ENCODE results near the gene DUSP1. TPM values are rescaled to one million over a fixed set of nuclear protein-coding genes. Genes with fewer than 3 reads are reported as not detected.
"Not testable (repeated sequence)": the region's sequence is repeated elsewhere in the genome, so short reads cannot be mapped to it uniquely, and the experiment has no call there.

Gene DUSP1
- total RNA-seq, 1 donor from 2014 or later = 250 TPM

DNA sequence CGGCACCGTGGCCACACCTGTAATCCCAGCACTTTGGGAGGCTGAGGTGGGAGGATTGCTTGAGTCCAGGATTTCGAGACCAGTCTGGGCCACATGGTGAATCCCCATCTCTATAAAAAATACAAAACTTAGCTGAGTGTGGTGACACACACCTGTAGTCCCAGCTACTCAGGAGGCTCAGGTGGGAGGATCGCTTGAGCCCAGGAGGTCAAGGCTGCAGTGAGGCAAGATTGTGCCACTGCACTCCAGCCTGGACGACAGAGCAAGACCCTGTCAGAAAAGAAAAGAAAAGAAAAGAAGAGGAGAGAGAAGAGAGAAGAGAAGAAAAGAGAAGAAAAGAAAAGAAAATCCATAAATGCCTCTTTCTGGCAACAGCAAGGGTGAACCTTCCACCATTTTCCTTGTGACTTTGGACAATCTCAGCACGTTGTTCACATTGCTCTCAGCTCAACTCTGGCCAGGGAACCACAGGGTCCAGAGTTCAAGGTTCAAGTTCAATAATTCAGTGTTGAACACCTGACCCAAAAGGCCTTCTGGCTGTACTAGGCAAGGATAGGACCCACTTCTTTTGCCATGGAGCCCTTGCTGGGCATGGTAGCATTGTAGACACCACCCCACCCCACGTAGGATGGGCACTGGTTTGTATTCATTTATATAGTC is 14.6 kb upstream of the DUSP1 start:
- Mint-ChIP-seq H3K27ac (ENCODE audit: unreplicated experiment) (no peak overlapping the region), H3K4me1 (ENCODE audit: unreplicated experiment) (peaks cover 35% of the 10 kb centered on the region), H3K4me3 (ENCODE audit: unreplicated experiment) (no peak overlapping the region), H3K36me3 (ENCODE audit: unreplicated experiment) (no peaks in the 10 kb centered on the region), H3K9me3 (ENCODE audit: unreplicated experiment) (no peaks in the 10 kb centered on the region), H3K27me3 (ENCODE audit: unreplicated experiment) (no peaks in the 10 kb centered on the region)
- no peak for DNase-seq (ENCODE audit: extremely low spot score, unreplicated experiment)
- TF ChIP-seq, protein P1, sequence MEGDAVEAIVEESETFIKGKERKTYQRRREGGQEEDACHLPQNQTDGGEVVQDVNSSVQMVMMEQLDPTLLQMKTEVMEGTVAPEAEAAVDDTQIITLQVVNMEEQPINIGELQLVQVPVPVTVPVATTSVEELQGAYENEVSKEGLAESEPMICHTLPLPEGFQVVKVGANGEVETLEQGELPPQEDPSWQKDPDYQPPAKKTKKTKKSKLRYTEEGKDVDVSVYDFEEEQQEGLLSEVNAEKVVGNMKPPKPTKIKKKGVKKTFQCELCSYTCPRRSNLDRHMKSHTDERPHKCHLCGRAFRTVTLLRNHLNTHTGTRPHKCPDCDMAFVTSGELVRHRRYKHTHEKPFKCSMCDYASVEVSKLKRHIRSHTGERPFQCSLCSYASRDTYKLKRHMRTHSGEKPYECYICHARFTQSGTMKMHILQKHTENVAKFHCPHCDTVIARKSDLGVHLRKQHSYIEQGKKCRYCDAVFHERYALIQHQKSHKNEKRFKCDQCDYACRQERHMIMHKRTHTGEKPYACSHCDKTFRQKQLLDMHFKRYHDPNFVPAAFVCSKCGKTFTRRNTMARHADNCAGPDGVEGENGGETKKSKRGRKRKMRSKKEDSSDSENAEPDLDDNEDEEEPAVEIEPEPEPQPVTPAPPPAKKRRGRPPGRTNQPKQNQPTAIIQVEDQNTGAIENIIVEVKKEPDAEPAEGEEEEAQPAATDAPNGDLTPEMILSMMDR (IDR thresholded peaks at IDR 0.05) = no peak

DNA sequence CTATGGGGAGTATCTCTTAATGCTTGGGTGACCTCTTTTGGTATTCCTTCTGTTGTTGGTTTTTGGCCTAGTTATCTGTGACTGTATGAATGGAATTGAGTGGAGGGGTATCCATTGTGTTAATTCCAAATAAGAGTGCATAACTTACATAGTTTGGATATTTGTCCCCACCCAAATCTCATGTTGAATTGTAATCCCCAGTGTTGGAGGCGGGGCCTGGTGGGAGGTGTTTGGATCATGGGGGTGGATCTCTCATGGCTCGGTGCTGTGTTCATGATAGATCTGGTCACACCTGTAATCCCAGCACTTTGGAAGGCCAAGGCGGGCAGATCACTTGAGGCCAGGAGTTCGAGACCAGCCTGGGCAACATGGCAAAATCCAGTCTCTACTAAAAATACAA is 13.2 kb upstream of the DUSP1 start:
- peaks cover 23% of the 10 kb centered on the region for H3K4me1 Mint-ChIP-seq (ENCODE audit: unreplicated experiment)
- H3K27ac Mint-ChIP-seq (ENCODE audit: unreplicated experiment); DNase-seq (ENCODE audit: extremely low spot score, unreplicated experiment); H3K27me3 Mint-ChIP-seq (ENCODE audit: unreplicated experiment); H3K36me3 Mint-ChIP-seq (ENCODE audit: unreplicated experiment); H3K9me3 Mint-ChIP-seq (ENCODE audit: unreplicated experiment); H3K4me3 Mint-ChIP-seq (ENCODE audit: unreplicated experiment): not testable (repeated sequence)

DNA sequence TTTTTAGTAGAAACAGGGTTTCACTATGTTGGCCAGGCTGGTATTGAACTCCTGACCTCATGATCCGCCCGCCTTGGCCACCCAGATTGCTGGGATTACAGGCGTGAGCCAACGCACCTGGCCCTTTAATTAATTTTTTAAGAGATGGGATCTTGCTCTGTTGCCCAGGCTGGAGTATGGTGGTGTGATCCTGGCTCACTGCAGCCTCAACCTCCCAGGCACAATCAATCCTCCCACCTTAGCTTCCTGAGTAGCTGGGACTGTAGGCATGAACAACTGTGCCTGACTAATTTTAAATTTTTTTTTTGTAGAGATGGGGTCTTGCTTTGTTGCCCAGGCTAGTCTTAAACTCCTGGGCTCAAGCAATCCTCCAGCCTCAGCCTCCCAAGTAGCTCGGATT is 12.3 kb upstream of the DUSP1 start:
- H3K4me3 Mint-ChIP-seq (ENCODE audit: unreplicated experiment); H3K36me3 Mint-ChIP-seq (ENCODE audit: unreplicated experiment); DNase-seq (ENCODE audit: extremely low spot score, unreplicated experiment); H3K27me3 Mint-ChIP-seq (ENCODE audit: unreplicated experiment); H3K9me3 Mint-ChIP-seq (ENCODE audit: unreplicated experiment); H3K27ac Mint-ChIP-seq (ENCODE audit: unreplicated experiment): not testable (repeated sequence)
- peaks cover 22% of the 10 kb centered on the region for H3K4me1 Mint-ChIP-seq (ENCODE audit: unreplicated experiment)

DNA sequence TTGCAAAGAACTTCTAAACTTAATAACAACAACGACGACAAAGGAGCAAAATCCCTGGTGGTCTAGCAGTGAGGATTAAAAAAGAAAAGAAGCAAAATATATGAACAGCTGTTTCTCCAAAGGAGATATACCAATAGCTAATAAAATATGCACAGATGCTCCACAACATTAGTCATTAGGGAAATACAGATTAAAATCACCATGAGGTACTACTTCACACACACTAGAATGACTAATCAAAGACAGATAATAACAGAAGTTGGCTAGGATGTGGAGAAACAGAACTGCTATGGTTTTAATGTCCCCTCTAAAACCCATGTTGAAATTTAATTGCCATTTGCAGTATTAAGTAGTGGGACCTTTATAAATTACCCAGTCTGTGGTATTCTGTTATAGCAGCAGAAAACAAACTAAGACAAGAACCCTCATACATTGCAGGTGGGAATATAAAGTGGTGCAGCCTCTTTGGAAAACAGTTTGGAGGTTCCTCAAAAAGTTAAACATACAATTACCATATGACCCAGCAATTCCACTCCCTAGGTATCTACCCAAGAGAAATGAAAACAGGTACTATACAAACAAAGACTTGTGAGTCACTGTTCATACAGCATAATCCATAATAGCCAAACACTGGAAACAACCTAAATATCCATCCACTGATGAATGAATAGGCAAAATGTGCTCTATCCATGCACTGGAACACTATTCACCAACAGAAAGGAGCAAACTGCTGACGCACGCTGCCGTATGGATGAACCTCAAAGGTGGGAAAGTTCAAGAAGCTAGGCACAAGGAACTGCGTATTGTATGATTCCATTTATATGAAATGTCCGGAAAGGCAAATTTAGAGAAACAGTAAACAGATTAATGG is 11.4 kb upstream of the DUSP1 start:
- Mint-ChIP-seq H3K27ac (ENCODE audit: unreplicated experiment) (no peak overlapping the region), H3K9me3 (ENCODE audit: unreplicated experiment) (no peaks in the 10 kb centered on the region), H3K4me3 (ENCODE audit: unreplicated experiment) (no peak overlapping the region), H3K27me3 (ENCODE audit: unreplicated experiment) (no peaks in the 10 kb centered on the region), H3K4me1 (ENCODE audit: unreplicated experiment) (peaks cover 28% of the 10 kb centered on the region), H3K36me3 (ENCODE audit: unreplicated experiment) (no peaks in the 10 kb centered on the region)
- no peak for DNase-seq (ENCODE audit: extremely low spot score, unreplicated experiment)
- TF ChIP-seq, protein P1 (IDR thresholded peaks at IDR 0.05) = no peak

DNA sequence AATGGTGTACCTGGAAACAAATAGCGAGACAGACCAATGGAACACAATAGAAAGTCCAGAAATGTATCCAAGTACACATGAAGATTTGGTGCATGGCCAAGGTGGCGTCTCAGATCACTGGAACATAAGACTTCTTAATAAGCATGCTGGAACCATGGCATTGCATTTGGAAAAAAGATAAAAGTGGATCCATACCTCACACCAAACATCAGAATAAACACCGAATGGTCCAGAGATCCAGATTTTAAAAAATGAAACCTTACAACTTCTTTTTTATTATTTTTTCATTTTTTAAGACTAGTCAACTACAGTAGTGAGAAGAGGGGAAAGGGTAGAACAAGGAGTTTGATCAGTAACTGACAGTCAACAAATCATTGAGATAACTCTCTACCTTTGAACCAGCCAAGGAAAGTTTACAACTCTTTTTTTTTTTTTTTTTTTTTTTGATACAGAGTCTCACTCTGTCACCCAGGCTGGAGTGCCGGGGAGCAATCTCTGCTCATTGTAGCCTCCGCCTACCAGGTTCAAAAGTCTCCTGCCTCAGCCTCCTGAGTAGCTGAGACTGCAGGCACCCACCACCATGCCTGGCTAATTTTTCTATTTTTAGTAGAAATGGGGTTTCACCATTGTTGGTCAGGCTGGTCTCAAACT is 8.8 kb upstream of the DUSP1 start:
- TF ChIP-seq, protein P1 (IDR thresholded peaks at IDR 0.05) = no peak
- Mint-ChIP-seq H3K4me3 (ENCODE audit: unreplicated experiment) (no peak overlapping the region), H3K4me1 (ENCODE audit: unreplicated experiment) (peaks cover 48% of the 10 kb centered on the region), H3K27ac (ENCODE audit: unreplicated experiment) (no peak overlapping the region), H3K27me3 (ENCODE audit: unreplicated experiment) (no peaks in the 10 kb centered on the region), H3K9me3 (ENCODE audit: unreplicated experiment) (no peaks in the 10 kb centered on the region), H3K36me3 (ENCODE audit: unreplicated experiment) (no peaks in the 10 kb centered on the region)
- DNase-seq (ENCODE audit: extremely low spot score, unreplicated experiment) = no peak

Measured in osteocyte (in vitro differentiated cells).